ENCODE measurements around the gene HOXA2.

The HOXA2 gene

GRCh38 chr7:27141137-27141922 lies 38.8 kb upstream of the HOXA2 start:
- no peak for DNase-seq

- no peak for DNase-seq
These were observed 37.8 kb upstream of the HOXA2 start for GRCh38 chr7:27140126-27140857.

- no peak for DNase-seq
These were observed 37.0 kb upstream of the HOXA2 start for GRCh38 chr7:27139334-27140125.

- no peak for DNase-seq
These were observed 36.5 kb upstream of the HOXA2 start for GRCh38 chr7:27138985-27139333.

GRCh38 chr7:27138472-27138871 lies 36.0 kb upstream of the HOXA2 start:
- no peak for DNase-seq

GRCh38 chr7:27137640-27138315 lies 35.3 kb upstream of the HOXA2 start:
- DNase-seq: no peak

- no peak for DNase-seq
These were observed 31.9 kb upstream of the HOXA2 start for GRCh38 chr7:27134392-27134791.

GRCh38 chr7:27133409-27134231 lies 31.1 kb upstream of the HOXA2 start:
- no peak for DNase-seq

- DNase-seq: no peak
These were observed 30.5 kb upstream of the HOXA2 start for GRCh38 chr7:27132978-27133377.

GRCh38 chr7:27132214-27132613 lies 29.7 kb upstream of the HOXA2 start:
- DNase-seq: no peak

- DNase-seq: no peak
These were observed 28.9 kb upstream of the HOXA2 start for GRCh38 chr7:27131390-27131819.

- peak; percentile 95 for DNase-seq
These were observed 28.3 kb upstream of the HOXA2 start, which contains the start of gene HOXA4 for GRCh38 chr7:27130540-27131389. TSS of gene HOXA4 (minus strand) at chr7:27130757. CDS start at chr7:27130733, 24 bp downstream.

GRCh38 chr7:27129729-27130539 lies 27.5 kb upstream of the HOXA2 start:
- peak; percentile 84 for DNase-seq

GRCh38 chr7:27128776-27129728 lies 26.6 kb upstream of the HOXA2 start:
- DNase-seq: no peak

- DNase-seq: no peak
These were observed 25.6 kb upstream of the HOXA2 start for GRCh38 chr7:27128034-27128433.

GRCh38 chr7:27126596-27127327 lies 24.3 kb upstream of the HOXA2 start:
- no peak for DNase-seq

- DNase-seq: no peak
These were observed 23.5 kb upstream of the HOXA2 start for GRCh38 chr7:27125986-27126394.
